Neuronal stem cell (in vitro differentiated cells): Measurements from ENCODE around the gene SCAF4.

Experiments used
- DNase-seq: peaks from one replicate; pipeline ENCODE4 v3.0.0-alpha.2; 2013; ENCODE audit warnings: low spot score
- H2AFZ ChIP-seq: one replicate; pipeline ENCODE4 v1.6.1; 2013; ENCODE audit warnings: mild to moderate bottlenecking, low read length, inconsistent platforms
- H2AK5ac ChIP-seq: 2 replicates; pipeline ENCODE4 v1.6.1; 2013; ENCODE audit warnings: low read depth, mild to moderate bottlenecking, inconsistent platforms, low read length, moderate library complexity, mixed read lengths
- H2BK120ac ChIP-seq: 2 replicates; pipeline ENCODE4 v1.6.1; 2013; ENCODE audit warnings: low read depth, mild to moderate bottlenecking, inconsistent platforms, low read length, moderate library complexity, mixed read lengths
- H2BK12ac ChIP-seq: one replicate; pipeline ENCODE4 v1.6.1; 2013; ENCODE audit warnings: low read length, inconsistent platforms
- H2BK15ac ChIP-seq: 2 replicates; pipeline ENCODE4 v1.6.1; 2013; ENCODE audit warnings: mild to moderate bottlenecking, low read length, inconsistent platforms, mixed read lengths
- H2BK5ac ChIP-seq: one replicate; pipeline ENCODE4 v1.6.1; 2013; ENCODE audit warnings: inconsistent platforms, mild to moderate bottlenecking, low read length, moderate library complexity
- H3K14ac ChIP-seq: one replicate; pipeline ENCODE4 v1.6.1; 2013; ENCODE audit warnings: low read length, inconsistent platforms
- H3K18ac ChIP-seq: 2 replicates; pipeline ENCODE4 v1.6.1; 2013; ENCODE audit warnings: low read length, inconsistent platforms
- H3K23ac ChIP-seq: 2 replicates; pipeline ENCODE4 v1.6.1; 2013; ENCODE audit warnings: low read depth, mild to moderate bottlenecking, mixed read lengths, low read length, inconsistent platforms; ENCODE audit not compliant: poor library complexity
- H3K27ac ChIP-seq: replicated peaks from 3 replicates; pipeline ENCODE4 v1.5.1; 2013; ENCODE audit warnings: low read length, inconsistent platforms
- H3K27me3 ChIP-seq, 3 experiments: 2 replicates each; pipeline ENCODE4 v1.6.1; 2013; ENCODE audit warnings: low read length in 3 of 3, mild to moderate bottlenecking in 2 of 3, inconsistent platforms in 1 of 3, low read depth in 1 of 3, mixed read lengths in 1 of 3, moderate library complexity in 1 of 3; ENCODE audit not compliant: control insufficient read depth in 3 of 3, insufficient read depth in 3 of 3
- H3K36me3 ChIP-seq, 2 donors: replicated peaks in 1 of 2; 2 replicates each; pipeline ENCODE4 v1.6.1; 2013; ENCODE audit warnings: low read length in 2 of 2; ENCODE audit not compliant: control insufficient read depth in 2 of 2, insufficient read depth in 2 of 2
- H3K4ac ChIP-seq: 2 replicates; pipeline ENCODE4 v1.6.1; 2013; ENCODE audit warnings: inconsistent platforms, mild to moderate bottlenecking, low read length, moderate library complexity
- H3K4me1 ChIP-seq, 2 donors: 1 replicate in 1 of 2; 2 replicates in 1 of 2; pipeline ENCODE4 v1.6.1; 2013; ENCODE audit warnings: low read length in 2 of 2, low read depth in 1 of 2; ENCODE audit not compliant: control insufficient read depth in 2 of 2, insufficient read depth in 1 of 2
- H3K4me2 ChIP-seq: one replicate; pipeline ENCODE4 v1.6.1; 2013; ENCODE audit warnings: mild to moderate bottlenecking, low read length, inconsistent platforms; ENCODE audit not compliant: insufficient read depth, poor library complexity, severe bottlenecking
- H3K4me3 ChIP-seq, 2 donors: 2 replicates each; pipeline ENCODE4 v1.5.1; 2013; ENCODE audit warnings: low read length in 2 of 2, mild to moderate bottlenecking in 2 of 2, inconsistent platforms in 1 of 2, moderate library complexity in 1 of 2
- H3K79me1 ChIP-seq: one replicate; pipeline ENCODE4 v1.6.1; 2013; ENCODE audit warnings: low read depth, mild to moderate bottlenecking, inconsistent platforms, low read length, moderate library complexity
- H3K9ac ChIP-seq: one replicate; pipeline ENCODE4 v1.6.1; 2013; ENCODE audit warnings: mild to moderate bottlenecking, low read depth, low read length, inconsistent platforms; ENCODE audit not compliant: poor library complexity
- H3K9me3 ChIP-seq, 2 donors: replicated peaks in 1 of 2; 2 replicates each; pipeline versions ENCODE3 to v1.6.1; 2013; ENCODE audit warnings: low read length in 2 of 2, mild to moderate bottlenecking in 2 of 2, inconsistent platforms in 1 of 2, low read depth in 1 of 2, mixed read lengths in 1 of 2, moderate library complexity in 1 of 2; ENCODE audit not compliant: control insufficient read depth in 2 of 2, insufficient read depth in 1 of 2
- H4K8ac ChIP-seq: one replicate; pipeline ENCODE4 v1.6.1; 2013; ENCODE audit warnings: low read depth, mild to moderate bottlenecking, inconsistent platforms, low read length, moderate library complexity
- H4K91ac ChIP-seq: one replicate; pipeline ENCODE4 v1.6.1; 2013; ENCODE audit warnings: low read length, low read depth, mild to moderate bottlenecking, inconsistent platforms; ENCODE audit not compliant: poor library complexity
- whole genome bisulfite sequencing, 2 donors: extraction: QIAGEN DNeasy Blood & Tissue Kit; methylation state at CpG; one replicate each; pipeline ENCODE4 v1.1.7; 2013; ENCODE audit warnings: missing lambda C conversion rate in 2 of 2, mixed read lengths in 1 of 2; ENCODE audit not compliant: insufficient read length in 2 of 2, insufficient replicate concordance in 1 of 2; ENCODE audit errors: extremely low coverage in 2 of 2; 5-methylcytosine and 5-hydroxymethylcytosine counted together

Gene SCAF4

DNA sequence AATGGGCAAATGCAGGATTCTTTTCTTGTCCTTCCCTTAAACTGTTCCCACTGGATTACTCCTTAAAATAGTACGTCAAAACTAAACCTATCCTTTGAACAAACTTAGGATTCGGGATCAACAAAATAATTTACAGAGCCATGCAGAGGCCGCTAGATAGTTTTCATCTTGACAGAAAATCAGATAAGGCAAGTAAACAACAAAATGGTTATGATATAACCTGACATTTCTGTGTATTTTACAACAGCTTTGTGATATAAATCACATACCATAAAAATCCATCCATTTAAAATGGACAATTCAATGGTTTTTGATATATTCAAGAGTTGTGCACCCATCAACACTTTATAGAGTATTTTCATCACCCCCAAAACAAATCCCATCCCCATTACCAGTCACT, 11.2 kb downstream of the SCAF4 start:
- no peak overlapping the region for H2AFZ ChIP-seq
- peaks cover 0 to 44% of the 10 kb centered on the region in 2 donors for H3K36me3 ChIP-seq
- peaks cover 3% of the 10 kb centered on the region for H3K79me1 ChIP-seq
- no peak overlapping the region for H4K8ac ChIP-seq
- no peak overlapping the region for H3K9ac ChIP-seq
- no peak overlapping the region for H3K27ac ChIP-seq
- H3K4me2 ChIP-seq: no peak overlapping the region
- H3K18ac ChIP-seq: no peak overlapping the region
- no peak overlapping the region for H2AK5ac ChIP-seq
- no CpG with 5 or more reads among the region's 3 CpGs for WGBS, 2 donors
- H3K4me1 ChIP-seq: no peaks in the 10 kb centered on the region
- no peak for DNase-seq
- H3K4me3 ChIP-seq: no peak overlapping the region
- no peak overlapping the region for H4K91ac ChIP-seq
- H2BK12ac ChIP-seq: no peak overlapping the region
- no peak overlapping the region for H3K23ac ChIP-seq
- no peaks in the 10 kb centered on the region for H3K27me3 ChIP-seq
- H3K4ac ChIP-seq: no peak overlapping the region
- no peak overlapping the region for H2BK5ac ChIP-seq
- no peak overlapping the region for H2BK120ac ChIP-seq
- H3K9me3 ChIP-seq: peaks cover 0 to 16% of the 10 kb centered on the region in 2 donors
- no peak overlapping the region for H2BK15ac ChIP-seq
- no peak overlapping the region for H3K14ac ChIP-seq

DNA sequence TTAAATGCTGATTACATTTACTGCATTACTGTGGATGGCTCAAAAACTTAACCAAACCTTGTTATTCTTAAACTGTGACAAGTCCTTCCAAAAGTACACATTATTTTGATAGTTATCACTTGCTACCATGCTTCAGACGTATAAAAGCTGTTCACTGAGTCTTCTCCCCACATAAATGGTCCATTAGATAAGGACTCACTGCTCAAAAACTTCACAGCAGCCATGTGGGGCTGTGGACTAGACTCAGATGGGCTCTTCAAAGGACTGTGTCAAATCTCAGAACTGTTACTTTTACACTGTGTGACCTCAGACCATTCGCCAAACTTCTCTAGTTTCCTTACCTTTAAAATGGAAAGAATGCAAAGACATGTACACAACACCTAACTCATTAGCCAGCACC, 11.6 kb downstream of the SCAF4 start:
- no peak overlapping the region for H3K9ac ChIP-seq
- H3K4me1 ChIP-seq: no peaks in the 10 kb centered on the region
- no peak overlapping the region for H3K14ac ChIP-seq
- no peak for DNase-seq
- no peak overlapping the region for H2AFZ ChIP-seq
- H2BK120ac ChIP-seq: no peak overlapping the region
- H2BK15ac ChIP-seq: no peak overlapping the region
- no peak overlapping the region for H2AK5ac ChIP-seq
- H3K9me3 ChIP-seq: peaks cover 0 to 13% of the 10 kb centered on the region in 2 donors
- H3K79me1 ChIP-seq: peaks cover 3% of the 10 kb centered on the region
- no peak overlapping the region for H4K8ac ChIP-seq
- H4K91ac ChIP-seq: no peak overlapping the region
- no peak overlapping the region for H3K18ac ChIP-seq
- WGBS, 2 donors: no CpG with 5 or more reads among the region's 2 CpGs
- no peak overlapping the region for H3K4me2 ChIP-seq
- no peak overlapping the region for H3K4me3 ChIP-seq
- no peak overlapping the region for H2BK5ac ChIP-seq
- H3K23ac ChIP-seq: no peak overlapping the region
- no peaks in the 10 kb centered on the region for H3K27me3 ChIP-seq
- H3K36me3 ChIP-seq: peaks cover 0 to 40% of the 10 kb centered on the region in 2 donors
- no peak overlapping the region for H3K4ac ChIP-seq
- no peak overlapping the region for H3K27ac ChIP-seq
- no peak overlapping the region for H2BK12ac ChIP-seq

DNA sequence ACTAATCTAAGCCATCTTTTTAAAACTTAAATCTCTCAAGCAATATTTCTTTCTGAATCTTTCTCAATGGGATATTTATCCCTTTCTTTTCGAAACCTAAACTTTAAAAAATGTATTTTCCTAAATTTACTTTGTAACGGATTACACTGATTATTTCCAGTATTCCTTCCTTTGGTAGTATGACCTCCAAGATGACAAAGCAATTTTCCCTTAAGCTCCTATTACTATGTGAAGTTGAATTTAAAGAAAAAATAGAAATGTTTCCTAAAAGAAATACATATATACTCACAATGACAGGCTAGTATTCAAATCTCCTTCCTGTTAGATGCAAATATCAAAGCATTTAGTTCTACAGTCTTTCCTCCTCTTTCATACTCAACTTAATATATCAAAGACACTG, 15.8 kb downstream of the SCAF4 start:
- no peak overlapping the region for H2BK120ac ChIP-seq
- no peak overlapping the region for H3K4ac ChIP-seq
- no peak overlapping the region for H3K4me3 ChIP-seq
- no peaks in the 10 kb centered on the region for H3K27me3 ChIP-seq
- H3K4me2 ChIP-seq: no peak overlapping the region
- H2BK5ac ChIP-seq: no peak overlapping the region
- 100% methylated on average over 1 to 2 of the region's 2 CpGs for WGBS, 2 donors
- no peak overlapping the region for H2AK5ac ChIP-seq
- no peak overlapping the region for H4K8ac ChIP-seq
- peaks cover 3% of the 10 kb centered on the region for H3K79me1 ChIP-seq
- no peak overlapping the region for H2BK15ac ChIP-seq
- H3K36me3 ChIP-seq: peaks cover 0 to 21% of the 10 kb centered on the region in 2 donors
- H2BK12ac ChIP-seq: no peak overlapping the region
- H3K23ac ChIP-seq: no peak overlapping the region
- no peaks in the 10 kb centered on the region for H3K9me3 ChIP-seq
- no peak overlapping the region for H3K18ac ChIP-seq
- H3K27ac ChIP-seq: no peak overlapping the region
- H3K9ac ChIP-seq: no peak overlapping the region
- H4K91ac ChIP-seq: no peak overlapping the region
- peaks cover 0 to 6% of the 10 kb centered on the region in 2 donors for H3K4me1 ChIP-seq
- no peak for DNase-seq
- H3K14ac ChIP-seq: no peak overlapping the region
- H2AFZ ChIP-seq: no peak overlapping the region

DNA sequence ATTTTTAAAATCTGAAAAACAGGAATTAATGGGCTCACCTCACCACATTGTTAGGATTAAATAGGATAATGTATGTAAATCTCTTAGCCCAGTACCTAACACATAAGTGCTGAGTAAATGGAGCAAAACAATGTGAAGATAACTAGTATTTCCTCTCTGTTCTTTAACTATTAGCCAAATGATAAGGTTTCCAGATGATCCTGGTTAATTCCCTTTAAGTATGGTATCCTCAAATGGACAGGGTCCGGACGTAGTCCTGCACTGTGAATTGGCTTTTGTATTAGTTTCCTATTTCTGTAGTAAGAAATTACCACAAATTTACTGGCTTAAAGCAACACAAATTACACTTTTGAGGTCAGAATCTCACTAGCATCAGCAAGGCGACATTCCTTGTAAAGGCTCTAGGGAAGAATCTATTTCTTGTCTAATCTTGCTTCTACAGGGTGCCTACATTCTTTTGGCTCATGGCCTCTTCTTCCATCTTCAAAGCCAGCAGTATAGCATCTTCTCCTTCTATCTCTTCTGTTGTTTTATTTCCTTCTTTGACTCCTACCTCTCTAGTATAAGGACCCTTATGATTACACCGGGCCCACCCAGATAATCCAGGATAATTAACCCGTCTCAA, 17.1 kb downstream of the SCAF4 start:
- peaks cover 0 to 6% of the 10 kb centered on the region in 2 donors for H3K4me1 ChIP-seq
- no peak overlapping the region for H3K14ac ChIP-seq
- H3K36me3 ChIP-seq: peaks cover 0 to 19% of the 10 kb centered on the region in 2 donors
- H3K9me3 ChIP-seq: no peaks in the 10 kb centered on the region
- no peak overlapping the region for H3K4ac ChIP-seq
- H3K27me3 ChIP-seq: no peaks in the 10 kb centered on the region
- H3K27ac ChIP-seq: no peak overlapping the region
- no CpG with 5 or more reads among the region's 5 CpGs for WGBS, 2 donors
- no peak overlapping the region for H2BK15ac ChIP-seq
- no peak overlapping the region for H2BK120ac ChIP-seq
- no peak overlapping the region for H2AK5ac ChIP-seq
- H3K9ac ChIP-seq: no peak overlapping the region
- H2BK5ac ChIP-seq: no peak overlapping the region
- no peak overlapping the region for H4K91ac ChIP-seq
- no peak overlapping the region for H2BK12ac ChIP-seq
- H3K23ac ChIP-seq: no peak overlapping the region
- no peak overlapping the region for H3K4me2 ChIP-seq
- DNase-seq: no peak
- H2AFZ ChIP-seq: no peak overlapping the region
- H3K4me3 ChIP-seq: no peak overlapping the region
- H4K8ac ChIP-seq: no peak overlapping the region
- peaks cover 3% of the 10 kb centered on the region for H3K79me1 ChIP-seq
- no peak overlapping the region for H3K18ac ChIP-seq
